ENCODE data around the gene NADSYN1. TPM values are rescaled to one million over a fixed set of nuclear protein-coding genes. Genes with fewer than 3 reads are reported as not detected.

Gene NADSYN1
- total RNA-seq, 1 experiment from 2014 or later: 45.1 TPM

DNA sequence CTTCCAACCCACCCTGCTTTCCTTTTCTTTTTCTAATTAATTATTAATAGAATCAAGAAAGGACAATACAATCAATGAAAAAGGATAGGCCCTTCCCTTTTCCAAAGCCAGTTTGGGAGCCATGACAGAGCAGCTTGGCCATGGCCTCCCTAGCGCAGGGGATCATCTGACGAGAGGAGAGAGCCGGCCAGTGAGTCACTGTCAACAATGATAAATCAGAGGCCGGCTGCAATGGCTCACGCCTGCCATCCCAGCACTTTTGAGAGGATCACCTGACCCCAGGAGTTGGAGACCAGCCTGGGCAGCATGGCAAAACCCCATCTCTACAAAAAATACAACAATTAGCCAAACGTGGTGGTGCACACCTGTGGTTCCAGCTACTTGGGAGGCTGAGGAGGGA, 46.5 kb downstream of the NADSYN1 start:
- no peak for TF ChIP-seq RELA (CRISPR knock-in tag; IDR thresholded peaks at IDR 0.05; ENCODE audit: borderline replicate concordance)
- TF ChIP-seq STAT6 (CRISPR knock-in tag; conservative IDR thresholded peaks at IDR 0.05; ENCODE audit: low read depth): no peak
- no peak for TF ChIP-seq IRF2 (CRISPR knock-in tag; IDR thresholded peaks at IDR 0.05; ENCODE audit: borderline replicate concordance, low read depth)
- TF ChIP-seq SP1 (CRISPR knock-in tag; conservative IDR thresholded peaks at IDR 0.05): no peak
- no peak for TF ChIP-seq TCF7 (CRISPR knock-in tag; IDR thresholded peaks at IDR 0.05; ENCODE audit: low read depth)
- no peak for TF ChIP-seq ZNF396 (CRISPR knock-in tag; IDR thresholded peaks at IDR 0.05; ENCODE audit: borderline replicate concordance)
- TF ChIP-seq ZBTB21 (CRISPR knock-in tag; IDR thresholded peaks at IDR 0.05; ENCODE audit: borderline replicate concordance): no peak
- CTCF ChIA-PET: no interaction called here
- POLR2A ChIA-PET: no interaction called here
- ATAC-seq: no peak
- DNase-seq (ENCODE audit: low spot score): no peak
- no peak overlapping the region for H3K4me3 Mint-ChIP-seq
- H3K4me1 Mint-ChIP-seq: peaks cover 6% of the 10 kb centered on the region
- H3K27ac Mint-ChIP-seq: no peak overlapping the region
- no peaks in the 10 kb centered on the region for H3K9me3 Mint-ChIP-seq
- peaks cover 44% of the 10 kb centered on the region for H3K36me3 Mint-ChIP-seq
- H3K27me3 Mint-ChIP-seq (ENCODE audit: low read depth): no peaks in the 10 kb centered on the region

- Mint-ChIP-seq H3K27ac (no peak overlapping the region), H3K4me3 (no peak overlapping the region), H3K27me3 (ENCODE audit: low read depth) (no peaks in the 10 kb centered on the region), H3K36me3 (peaks cover 37% of the 10 kb centered on the region), H3K4me1 (peaks cover 16% of the 10 kb centered on the region), H3K9me3 (no peaks in the 10 kb centered on the region)
- no peak for TF ChIP-seq ZNF512 (CRISPR knock-in tag; IDR thresholded peaks at IDR 0.05; ENCODE audit: borderline replicate concordance)
- TF ChIP-seq, protein P1, sequence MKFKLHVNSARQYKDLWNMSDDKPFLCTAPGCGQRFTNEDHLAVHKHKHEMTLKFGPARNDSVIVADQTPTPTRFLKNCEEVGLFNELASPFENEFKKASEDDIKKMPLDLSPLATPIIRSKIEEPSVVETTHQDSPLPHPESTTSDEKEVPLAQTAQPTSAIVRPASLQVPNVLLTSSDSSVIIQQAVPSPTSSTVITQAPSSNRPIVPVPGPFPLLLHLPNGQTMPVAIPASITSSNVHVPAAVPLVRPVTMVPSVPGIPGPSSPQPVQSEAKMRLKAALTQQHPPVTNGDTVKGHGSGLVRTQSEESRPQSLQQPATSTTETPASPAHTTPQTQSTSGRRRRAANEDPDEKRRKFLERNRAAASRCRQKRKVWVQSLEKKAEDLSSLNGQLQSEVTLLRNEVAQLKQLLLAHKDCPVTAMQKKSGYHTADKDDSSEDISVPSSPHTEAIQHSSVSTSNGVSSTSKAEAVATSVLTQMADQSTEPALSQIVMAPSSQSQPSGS (CRISPR knock-in tag; IDR thresholded peaks at IDR 0.05; ENCODE audit: borderline replicate concordance, low read depth): no peak
- no peak for TF ChIP-seq ZNF671 (CRISPR knock-in tag; IDR thresholded peaks at IDR 0.05)
- TF ChIP-seq, protein P2, sequence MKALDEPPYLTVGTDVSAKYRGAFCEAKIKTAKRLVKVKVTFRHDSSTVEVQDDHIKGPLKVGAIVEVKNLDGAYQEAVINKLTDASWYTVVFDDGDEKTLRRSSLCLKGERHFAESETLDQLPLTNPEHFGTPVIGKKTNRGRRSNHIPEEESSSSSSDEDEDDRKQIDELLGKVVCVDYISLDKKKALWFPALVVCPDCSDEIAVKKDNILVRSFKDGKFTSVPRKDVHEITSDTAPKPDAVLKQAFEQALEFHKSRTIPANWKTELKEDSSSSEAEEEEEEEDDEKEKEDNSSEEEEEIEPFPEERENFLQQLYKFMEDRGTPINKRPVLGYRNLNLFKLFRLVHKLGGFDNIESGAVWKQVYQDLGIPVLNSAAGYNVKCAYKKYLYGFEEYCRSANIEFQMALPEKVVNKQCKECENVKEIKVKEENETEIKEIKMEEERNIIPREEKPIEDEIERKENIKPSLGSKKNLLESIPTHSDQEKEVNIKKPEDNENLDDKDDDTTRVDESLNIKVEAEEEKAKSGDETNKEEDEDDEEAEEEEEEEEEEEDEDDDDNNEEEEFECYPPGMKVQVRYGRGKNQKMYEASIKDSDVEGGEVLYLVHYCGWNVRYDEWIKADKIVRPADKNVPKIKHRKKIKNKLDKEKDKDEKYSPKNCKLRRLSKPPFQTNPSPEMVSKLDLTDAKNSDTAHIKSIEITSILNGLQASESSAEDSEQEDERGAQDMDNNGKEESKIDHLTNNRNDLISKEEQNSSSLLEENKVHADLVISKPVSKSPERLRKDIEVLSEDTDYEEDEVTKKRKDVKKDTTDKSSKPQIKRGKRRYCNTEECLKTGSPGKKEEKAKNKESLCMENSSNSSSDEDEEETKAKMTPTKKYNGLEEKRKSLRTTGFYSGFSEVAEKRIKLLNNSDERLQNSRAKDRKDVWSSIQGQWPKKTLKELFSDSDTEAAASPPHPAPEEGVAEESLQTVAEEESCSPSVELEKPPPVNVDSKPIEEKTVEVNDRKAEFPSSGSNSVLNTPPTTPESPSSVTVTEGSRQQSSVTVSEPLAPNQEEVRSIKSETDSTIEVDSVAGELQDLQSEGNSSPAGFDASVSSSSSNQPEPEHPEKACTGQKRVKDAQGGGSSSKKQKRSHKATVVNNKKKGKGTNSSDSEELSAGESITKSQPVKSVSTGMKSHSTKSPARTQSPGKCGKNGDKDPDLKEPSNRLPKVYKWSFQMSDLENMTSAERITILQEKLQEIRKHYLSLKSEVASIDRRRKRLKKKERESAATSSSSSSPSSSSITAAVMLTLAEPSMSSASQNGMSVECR (CRISPR knock-in tag; IDR thresholded peaks at IDR 0.05; ENCODE audit: borderline replicate concordance): no peak
- TF ChIP-seq RELA (CRISPR knock-in tag; IDR thresholded peaks at IDR 0.05; ENCODE audit: borderline replicate concordance): no peak
- no peak for TF ChIP-seq NR1H2 (CRISPR knock-in tag; IDR thresholded peaks at IDR 0.05)
- TF ChIP-seq ZNF317 (CRISPR knock-in tag; IDR thresholded peaks at IDR 0.05; ENCODE audit: borderline replicate concordance, low read depth): no peak
- TF ChIP-seq E2F1 (CRISPR knock-in tag; IDR thresholded peaks at IDR 0.05): no peak
- TF ChIP-seq CREM (CRISPR knock-in tag; IDR thresholded peaks at IDR 0.05): no peak
- no peak for TF ChIP-seq E2F5 (CRISPR knock-in tag; IDR thresholded peaks at IDR 0.05)
- TF ChIP-seq SMAD3 (CRISPR knock-in tag; IDR thresholded peaks at IDR 0.05; ENCODE audit: borderline replicate concordance): no peak
- TF ChIP-seq NFATC4 (CRISPR knock-in tag; IDR thresholded peaks at IDR 0.05): no peak
- TF ChIP-seq, protein P3, sequence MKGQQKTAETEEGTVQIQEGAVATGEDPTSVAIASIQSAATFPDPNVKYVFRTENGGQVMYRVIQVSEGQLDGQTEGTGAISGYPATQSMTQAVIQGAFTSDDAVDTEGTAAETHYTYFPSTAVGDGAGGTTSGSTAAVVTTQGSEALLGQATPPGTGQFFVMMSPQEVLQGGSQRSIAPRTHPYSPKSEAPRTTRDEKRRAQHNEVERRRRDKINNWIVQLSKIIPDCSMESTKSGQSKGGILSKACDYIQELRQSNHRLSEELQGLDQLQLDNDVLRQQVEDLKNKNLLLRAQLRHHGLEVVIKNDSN (CRISPR knock-in tag; IDR thresholded peaks at IDR 0.05): no peak
- TF ChIP-seq NFYB (CRISPR knock-in tag; conservative IDR thresholded peaks at IDR 0.05; ENCODE audit: low read depth): no peak
- TF ChIP-seq EMX1 (CRISPR knock-in tag; IDR thresholded peaks at IDR 0.05): no peak
- POLR2A ChIA-PET: no interaction called here
- ATAC-seq: no peak
- DNase-seq (ENCODE audit: low spot score): no peak
- CTCF ChIA-PET: no interaction called here
Observed at GRCh38 chr11:71500601-71501021, 47.6 kb downstream of the NADSYN1 start.

All from WTC11 (cell line).